SH-SY5Y (cell line): ENCODE data around the gene SMIM32.

Experiments
- GATA2 ChIP-seq: IDR thresholded peaks from 2 replicates; pipeline ENCODE4 v1.6.1; 2011; ENCODE audit warnings: mild to moderate bottlenecking, low read depth, low read length
- GATA3 ChIP-seq: IDR thresholded peaks from 2 replicates; pipeline ENCODE4 v1.6.1; 2011; ENCODE audit warnings: low read depth, mild to moderate bottlenecking, low read length, moderate library complexity

SMIM32 gene

GRCh38 chr5:136185974-136186665, 6.8 kb downstream of the SMIM32 start:
- no peak for TF ChIP-seq GATA3

- TF ChIP-seq GATA3 (no peak), GATA2 (no peak)
Observed at GRCh38 chr5:136182618-136183017, 10.3 kb downstream of the SMIM32 start.

- TF ChIP-seq GATA3 (no peak), GATA2 (no peak; the same call in 1 of the 2 replicates)
Observed at GRCh38 chr5:136174021-136174659, 18.8 kb downstream of the SMIM32 start.

GRCh38 chr5:136169218-136169617, 23.7 kb downstream of the SMIM32 start:
- TF ChIP-seq GATA2 (no peak), GATA3 (no peak)

- TF ChIP-seq GATA2 (no peak), GATA3 (no peak)
Observed at GRCh38 chr5:136166909-136167308, 26.1 kb downstream of the SMIM32 start.

- no peak for TF ChIP-seq GATA2
- no peak for TF ChIP-seq GATA3
Observed at GRCh38 chr5:136164226-136164625, 28.7 kb downstream of the SMIM32 start.

GRCh38 chr5:136162008-136162407, 31.0 kb downstream of the SMIM32 start:
- no peak for TF ChIP-seq GATA3
- no peak for TF ChIP-seq GATA2

GRCh38 chr5:136159457-136159856, 33.5 kb downstream of the SMIM32 start:
- TF ChIP-seq GATA2 (no peak), GATA3 (no peak)

- TF ChIP-seq GATA2 (no peak), GATA3 (no peak)
Observed at GRCh38 chr5:136157514-136157913, 35.4 kb downstream of the SMIM32 start.

- TF ChIP-seq GATA3 = no peak
- no peak for TF ChIP-seq GATA2
Observed at GRCh38 chr5:136155761-136156160, 37.2 kb downstream of the SMIM32 start.

GRCh38 chr5:136155078-136155477, 37.9 kb downstream of the SMIM32 start:
- TF ChIP-seq GATA2 (no peak), GATA3 (no peak)

GRCh38 chr5:136153581-136154236, 39.3 kb downstream of the SMIM32 start:
- TF ChIP-seq GATA2 (no peak), GATA3 (no peak)

GRCh38 chr5:136149891-136150290, 43.1 kb downstream of the SMIM32 start:
- TF ChIP-seq GATA3 (no peak), GATA2 (no peak)

GRCh38 chr5:136147632-136148031, 45.3 kb downstream of the SMIM32 start:
- TF ChIP-seq GATA3 = no peak
- no peak for TF ChIP-seq GATA2

GRCh38 chr5:136146201-136146600, 46.8 kb downstream of the SMIM32 start:
- TF ChIP-seq GATA3 = no peak
- no peak for TF ChIP-seq GATA2

GRCh38 chr5:136145030-136145429, 47.9 kb downstream of the SMIM32 start:
- TF ChIP-seq GATA3 (no peak), GATA2 (no peak)
